AG04449 (cell line): ENCODE results near the gene ZNF507.
"Not testable (repeated sequence)": the region's sequence is repeated elsewhere in the genome, so short reads cannot be mapped to it uniquely, and the experiment has no call there.

Experiments
- CTCF ChIA-PET: fragments of 350-600 bp; formaldehyde crosslinking; extraction: SDS; loops from one replicate; lab custom pipeline; 2021; ENCODE audit warnings: antibody characterized with exemption; lab: Yijun Ruan, JAX
- POLR2A ChIA-PET: fragments of 400-600, 350-600 bp; formaldehyde crosslinking; extraction: SDS; loops from one replicate; lab custom pipeline; 2020; ENCODE audit warnings: antibody characterized with exemption, inconsistent platforms; lab: Yijun Ruan, JAX
- DNase-seq: peaks from one replicate; pipeline ENCODE4 v3.0.0-alpha.2; 2010; ENCODE audit warnings: low read depth, low spot score
- H3K4me3 ChIP-seq: 2 replicates; pipeline ENCODE4 v1.5.1; 2011; ENCODE audit warnings: low read depth, mild to moderate bottlenecking, control low read depth, low read length
- TF ChIP-seq, protein P1 (sequence below): IDR thresholded peaks from one replicate; pipeline ENCODE4 v1.5.1; 2011; ENCODE audit warnings: mild to moderate bottlenecking, moderate library complexity, low read length, control low read depth, inconsistent platforms; ENCODE audit not compliant: insufficient read depth; ENCODE audit errors: missing control alignments

The ZNF507 gene

DNA sequence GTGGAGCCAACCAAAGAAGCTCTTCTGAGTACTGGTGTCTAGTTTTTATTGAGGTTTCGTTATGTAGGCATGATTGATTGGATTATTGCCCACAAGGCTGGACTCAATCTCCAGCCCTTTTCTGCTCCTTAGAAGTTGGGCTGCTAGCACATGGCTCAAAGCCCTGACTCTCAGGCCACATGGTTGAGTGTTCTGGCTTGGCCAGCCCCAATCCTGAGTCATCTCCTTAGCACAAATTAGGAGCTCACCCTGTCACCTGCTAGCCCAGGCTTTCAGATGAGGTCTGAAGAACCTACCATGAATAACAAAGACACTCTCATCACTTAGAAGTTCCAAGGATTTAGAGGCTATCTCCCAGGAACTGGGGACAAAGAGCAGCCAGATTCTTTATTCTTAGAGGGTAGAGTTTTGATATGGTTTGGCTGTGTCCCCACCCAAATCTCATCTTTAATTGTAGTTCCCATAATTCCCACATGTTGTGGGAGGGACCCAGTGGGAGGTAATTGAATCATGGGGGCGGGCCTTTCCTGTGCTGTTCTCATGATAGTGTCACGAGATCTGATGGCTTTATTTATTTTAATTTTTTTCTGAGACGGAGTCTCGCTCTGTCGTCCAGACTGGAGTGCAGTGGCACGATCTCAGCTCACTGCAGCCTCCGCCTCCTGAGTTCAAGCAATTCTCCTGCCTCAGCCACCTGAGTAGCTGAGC, 71.5 kb downstream of the ZNF507 start:
- ChIA-PET POLR2A (no interaction called here), CTCF (interaction anchor here (1.2 kb wide), 1 partner anchor 77 kb away, joined by 7 read pairs; no protein-coding TSS in a partner anchor)
- H3K4me3 ChIP-seq = no peak overlapping the region
- TF ChIP-seq, protein P1, sequence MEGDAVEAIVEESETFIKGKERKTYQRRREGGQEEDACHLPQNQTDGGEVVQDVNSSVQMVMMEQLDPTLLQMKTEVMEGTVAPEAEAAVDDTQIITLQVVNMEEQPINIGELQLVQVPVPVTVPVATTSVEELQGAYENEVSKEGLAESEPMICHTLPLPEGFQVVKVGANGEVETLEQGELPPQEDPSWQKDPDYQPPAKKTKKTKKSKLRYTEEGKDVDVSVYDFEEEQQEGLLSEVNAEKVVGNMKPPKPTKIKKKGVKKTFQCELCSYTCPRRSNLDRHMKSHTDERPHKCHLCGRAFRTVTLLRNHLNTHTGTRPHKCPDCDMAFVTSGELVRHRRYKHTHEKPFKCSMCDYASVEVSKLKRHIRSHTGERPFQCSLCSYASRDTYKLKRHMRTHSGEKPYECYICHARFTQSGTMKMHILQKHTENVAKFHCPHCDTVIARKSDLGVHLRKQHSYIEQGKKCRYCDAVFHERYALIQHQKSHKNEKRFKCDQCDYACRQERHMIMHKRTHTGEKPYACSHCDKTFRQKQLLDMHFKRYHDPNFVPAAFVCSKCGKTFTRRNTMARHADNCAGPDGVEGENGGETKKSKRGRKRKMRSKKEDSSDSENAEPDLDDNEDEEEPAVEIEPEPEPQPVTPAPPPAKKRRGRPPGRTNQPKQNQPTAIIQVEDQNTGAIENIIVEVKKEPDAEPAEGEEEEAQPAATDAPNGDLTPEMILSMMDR = no peak
- DNase-seq = no peak

DNA sequence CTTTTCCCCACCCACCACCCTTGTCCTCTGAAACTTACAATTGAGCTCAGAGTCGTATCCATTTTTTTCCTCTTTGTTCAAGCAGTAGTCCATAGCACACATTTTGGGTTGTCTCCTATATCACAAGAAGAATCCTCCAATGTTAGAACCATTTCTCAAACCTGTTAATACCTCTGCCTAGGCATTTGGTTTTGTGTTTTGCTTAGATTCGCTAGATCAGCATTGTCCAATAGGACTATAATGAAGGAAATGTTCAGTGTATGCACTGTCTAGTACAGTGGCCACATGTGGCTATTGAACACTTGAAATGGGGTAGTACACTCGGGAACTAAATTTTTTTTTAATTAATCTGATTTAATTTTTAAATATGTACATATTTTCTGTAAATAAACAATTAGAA, 72.7 kb downstream of the ZNF507 start:
- POLR2A ChIA-PET = no interaction called here
- DNase-seq = no peak
- H3K4me3 ChIP-seq = no peak overlapping the region
- TF ChIP-seq, protein P1 = no peak
- CTCF ChIA-PET = interaction anchor here (1.2 to 1.3 kb wide), 2 partner anchors 48 to 79 kb away, joined by 4 to 7 read pairs; no protein-coding TSS in a partner anchor

DNA sequence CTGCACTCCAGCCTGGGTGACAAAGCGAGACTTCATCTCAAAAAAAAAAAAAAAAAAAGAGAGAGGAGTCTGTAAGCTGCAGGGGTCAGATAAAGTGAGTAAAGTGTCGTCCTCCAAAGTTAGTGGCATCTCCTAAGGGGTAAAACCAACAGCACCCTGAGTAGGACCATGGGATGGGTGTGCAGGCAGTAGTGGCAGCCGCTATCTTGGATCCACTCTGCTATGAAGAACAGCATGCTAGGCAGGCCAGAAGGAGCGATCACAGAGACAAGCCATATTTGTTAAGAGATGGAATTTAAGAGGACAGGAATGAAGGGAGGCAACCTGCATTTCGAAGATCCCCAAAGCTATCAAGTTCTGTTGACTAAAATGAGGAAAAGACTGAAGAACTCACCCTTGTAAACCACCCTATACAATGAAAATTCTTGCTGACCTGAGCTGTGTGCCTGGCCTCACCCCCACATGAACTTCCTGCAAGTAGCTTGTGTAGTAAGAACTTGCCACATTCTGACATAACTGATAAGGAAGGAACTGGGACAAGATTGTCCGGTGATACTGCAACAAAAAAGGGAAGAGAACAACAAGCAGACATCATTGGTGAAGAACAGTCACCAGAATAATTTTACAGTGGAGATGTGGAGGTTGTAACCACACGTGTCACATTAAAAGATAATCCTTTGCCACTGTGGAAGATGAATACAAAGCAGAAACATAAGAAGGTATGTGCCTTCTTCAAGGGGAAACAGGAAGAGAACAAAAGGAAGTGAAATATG, 76.4 kb downstream of the ZNF507 start:
- CTCF ChIA-PET = no interaction called here
- no peak overlapping the region for H3K4me3 ChIP-seq
- POLR2A ChIA-PET = no interaction called here
- TF ChIP-seq, protein P1 = no peak
- DNase-seq = no peak

DNA sequence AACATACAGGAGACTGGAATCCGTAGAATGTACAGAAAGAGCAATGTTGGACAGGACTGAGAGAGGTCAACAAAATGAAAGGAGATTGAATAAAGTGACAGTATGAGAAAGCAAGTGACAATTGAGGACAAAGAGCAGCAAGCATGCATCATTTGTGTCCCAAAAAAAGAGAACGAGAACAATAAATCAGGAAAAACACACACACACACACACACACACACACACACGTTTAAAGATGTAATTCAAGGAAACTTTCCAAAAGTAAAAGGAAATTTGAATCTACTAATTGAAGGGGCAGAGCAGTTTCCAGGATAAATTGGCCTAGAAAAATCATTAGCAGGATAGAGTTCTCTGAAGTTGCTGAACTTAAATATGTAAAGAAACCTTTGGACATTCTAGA, 77.0 kb downstream of the ZNF507 start:
- no peak for DNase-seq
- ChIA-PET POLR2A (no interaction called here), CTCF (no interaction called here)
- no peak overlapping the region for H3K4me3 ChIP-seq
- TF ChIP-seq, protein P1 = no peak

DNA sequence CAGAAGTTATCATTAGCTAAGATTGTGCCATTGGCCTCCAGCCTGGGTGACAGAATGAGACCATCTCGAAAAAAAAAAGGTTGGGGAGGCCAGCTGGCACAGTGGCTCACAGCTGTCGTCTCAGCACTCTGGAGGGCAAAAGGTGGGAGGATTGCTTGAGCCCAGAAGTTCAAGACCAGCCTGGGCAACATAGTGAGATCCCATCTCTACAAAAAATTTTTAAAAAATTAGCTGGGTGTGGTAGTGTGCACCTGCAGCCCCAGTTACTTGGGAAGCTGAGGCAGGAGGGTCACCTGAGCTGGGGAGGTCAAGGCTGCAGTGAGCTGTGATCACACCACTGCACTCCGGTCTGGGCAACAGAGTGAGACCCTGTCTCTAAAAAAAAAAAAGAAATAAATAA, 78.5 kb downstream of the ZNF507 start:
- H3K4me3 ChIP-seq, DNase-seq, CTCF ChIA-PET, POLR2A ChIA-PET: not testable (repeated sequence)

DNA sequence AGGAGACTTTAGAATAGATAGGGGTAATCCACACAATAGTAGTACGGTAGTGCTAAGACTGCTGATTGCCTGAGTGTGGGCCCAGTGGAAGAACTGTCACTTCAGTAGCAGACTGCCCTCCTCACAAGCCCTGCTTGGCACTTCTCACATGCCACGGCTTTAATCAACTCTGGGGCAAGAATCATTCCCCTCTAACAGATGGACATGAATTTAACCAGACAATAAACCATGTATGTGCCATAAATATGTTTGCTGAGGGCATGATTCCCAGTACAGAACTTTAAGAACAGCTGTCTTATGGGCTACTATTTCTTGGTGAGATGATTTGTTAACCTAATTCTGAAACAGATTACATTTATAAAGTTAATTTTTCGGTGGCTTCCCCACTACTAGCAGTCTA, 82.1 kb downstream of the ZNF507 start:
- TF ChIP-seq, protein P1 = no peak
- DNase-seq = no peak
- no peak overlapping the region for H3K4me3 ChIP-seq
- POLR2A ChIA-PET = no interaction called here
- CTCF ChIA-PET = no interaction called here
